ENCODE results near the gene TBK1.
A peak's percentile ranks its signal among the peaks of the same experiment; 100 is the strongest.

Gene TBK1

GRCh38 chr12:64419696-64420095 is 32.2 kb upstream of the TBK1 start:
- H3K4me1 ChIP-seq (ENCODE audit: control insufficient read depth, insufficient read depth, low read length, poor library complexity, severe bottlenecking): no peaks in the 10 kb centered on the region
- peaks cover 93% of the 10 kb centered on the region for H3K36me3 ChIP-seq (ENCODE audit: control insufficient read depth, insufficient read depth, low read length)
- no CpG with 5 or more reads among the region's 3 CpGs for WGBS, 2 experiments (ENCODE audit: insufficient coverage in 2 of 2)

GRCh38 chr12:64427988-64428387 is 23.9 kb upstream of the TBK1 start:
- no peaks in the 10 kb centered on the region for H3K4me1 ChIP-seq (ENCODE audit: control insufficient read depth, insufficient read depth, low read length, poor library complexity, severe bottlenecking)
- H3K36me3 ChIP-seq (ENCODE audit: control insufficient read depth, insufficient read depth, low read length): peaks cover 95% of the 10 kb centered on the region
- no peak overlapping the region for H3K27ac ChIP-seq (ENCODE audit: low read depth, low read length, severe bottlenecking)
- WGBS, 2 experiments (ENCODE audit: insufficient coverage in 2 of 2): no CpG with 5 or more reads among the region's 1 CpG
- H3K4me3 ChIP-seq (ENCODE audit: extremely low read depth, insufficient read depth, low read length, poor library complexity, severe bottlenecking): no peak overlapping the region
- no peaks in the 10 kb centered on the region for H3K9me3 ChIP-seq (ENCODE audit: control insufficient read depth, low read length)

More at GRCh38 chr12:64419696-64420095, 32.2 kb upstream of the TBK1 start:
- no peak overlapping the region for H3K4me3 ChIP-seq (ENCODE audit: extremely low read depth, insufficient read depth, low read length, poor library complexity, severe bottlenecking)
- no peak overlapping the region for H3K27ac ChIP-seq (ENCODE audit: low read depth, low read length, severe bottlenecking)
- no peaks in the 10 kb centered on the region for H3K9me3 ChIP-seq (ENCODE audit: control insufficient read depth, low read length)

- Histone ChIP-seq H3K4me3 (ENCODE audit: extremely low read depth, insufficient read depth, low read length, poor library complexity, severe bottlenecking) (no peak overlapping the region), H3K9me3 (ENCODE audit: control insufficient read depth, low read length) (no peaks in the 10 kb centered on the region), H3K36me3 (ENCODE audit: control insufficient read depth, insufficient read depth, low read length) (peaks cover 96% of the 10 kb centered on the region), H3K27ac (ENCODE audit: low read depth, low read length, severe bottlenecking) (no peak overlapping the region), H3K4me1 (ENCODE audit: control insufficient read depth, insufficient read depth, low read length, poor library complexity, severe bottlenecking) (no peaks in the 10 kb centered on the region)
- WGBS, 2 experiments (ENCODE audit: insufficient coverage in 2 of 2): 92 to 100% methylated on average over 2 of the region's 4 CpGs
Observed at GRCh38 chr12:64428956-64429355, 23.0 kb upstream of the TBK1 start.

DNA sequence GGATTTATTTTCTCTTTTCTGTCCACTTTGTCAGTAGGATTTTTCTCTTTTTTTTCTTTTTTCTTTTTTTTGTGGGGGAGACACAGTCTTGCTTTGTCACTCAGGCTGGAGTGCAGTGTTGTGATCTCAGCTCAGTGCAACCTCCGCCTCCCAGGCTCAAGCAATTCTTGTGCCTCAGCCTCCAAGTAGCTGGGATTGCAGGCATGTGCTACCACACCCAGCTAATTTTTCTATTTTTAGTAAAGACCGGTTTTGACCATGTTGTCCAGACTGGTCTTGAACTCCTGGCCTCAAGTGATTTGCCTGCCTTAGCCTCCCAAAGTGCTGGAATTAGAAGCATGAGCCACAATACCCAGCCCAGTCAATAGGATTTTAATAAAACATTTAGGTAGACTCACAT is 21.0 kb upstream of the TBK1 start:
- H3K36me3 ChIP-seq (ENCODE audit: control insufficient read depth, insufficient read depth, low read length): peaks cover 96% of the 10 kb centered on the region
- no peaks in the 10 kb centered on the region for H3K9me3 ChIP-seq (ENCODE audit: control insufficient read depth, low read length)
- no peaks in the 10 kb centered on the region for H3K4me1 ChIP-seq (ENCODE audit: control insufficient read depth, insufficient read depth, low read length, poor library complexity, severe bottlenecking)
- 86 to 100% methylated on average over 2 of the region's 2 CpGs for WGBS, 2 experiments (ENCODE audit: insufficient coverage in 2 of 2)
- no peak overlapping the region for H3K27ac ChIP-seq (ENCODE audit: low read depth, low read length, severe bottlenecking)
- H3K4me3 ChIP-seq (ENCODE audit: extremely low read depth, insufficient read depth, low read length, poor library complexity, severe bottlenecking): no peak overlapping the region

DNA sequence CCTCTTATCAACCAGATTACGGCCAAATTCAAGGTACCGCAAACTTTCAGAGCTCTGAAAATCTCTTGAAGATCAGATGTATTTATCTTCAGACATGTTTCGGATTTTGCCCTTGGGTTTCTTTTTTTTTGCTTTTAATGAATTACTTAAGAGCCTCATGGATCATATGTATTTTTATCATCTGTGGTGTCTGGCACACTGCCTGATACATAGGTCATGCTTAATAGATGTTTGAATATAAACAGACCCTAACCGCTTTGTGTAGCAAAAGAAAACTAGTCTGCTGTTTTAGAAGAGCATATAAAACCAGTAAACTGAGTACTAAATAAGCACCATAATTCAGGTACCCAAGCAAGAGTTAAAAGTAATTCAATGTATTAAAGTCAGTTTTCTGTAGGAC is 20.1 kb upstream of the TBK1 start:
- no peak overlapping the region for H3K4me3 ChIP-seq (ENCODE audit: extremely low read depth, insufficient read depth, low read length, poor library complexity, severe bottlenecking)
- H3K9me3 ChIP-seq (ENCODE audit: control insufficient read depth, low read length): no peaks in the 10 kb centered on the region
- peaks cover 96% of the 10 kb centered on the region for H3K36me3 ChIP-seq (ENCODE audit: control insufficient read depth, insufficient read depth, low read length)
- H3K27ac ChIP-seq (ENCODE audit: low read depth, low read length, severe bottlenecking): no peak overlapping the region
- H3K4me1 ChIP-seq (ENCODE audit: control insufficient read depth, insufficient read depth, low read length, poor library complexity, severe bottlenecking): no peaks in the 10 kb centered on the region
- 94 to 96% methylated on average over 2 to 3 of the region's 4 CpGs for WGBS, 2 experiments (ENCODE audit: insufficient coverage in 2 of 2)

- Histone ChIP-seq H3K4me3 (ENCODE audit: extremely low read depth, insufficient read depth, low read length, poor library complexity, severe bottlenecking) (no peak overlapping the region), H3K4me1 (ENCODE audit: control insufficient read depth, insufficient read depth, low read length, poor library complexity, severe bottlenecking) (no peaks in the 10 kb centered on the region), H3K36me3 (ENCODE audit: control insufficient read depth, insufficient read depth, low read length) (peaks cover 97% of the 10 kb centered on the region), H3K27ac (ENCODE audit: low read depth, low read length, severe bottlenecking) (no peak overlapping the region), H3K9me3 (ENCODE audit: control insufficient read depth, low read length) (no peaks in the 10 kb centered on the region)
- WGBS, 2 experiments (ENCODE audit: insufficient coverage in 2 of 2): 88 to 100% methylated on average over 2 to 4 of the region's 5 CpGs
Observed at GRCh38 chr12:64433915-64434314, 18.0 kb upstream of the TBK1 start.

GRCh38 chr12:64440100-64440499 is 11.8 kb upstream of the TBK1 start:
- H3K9me3 ChIP-seq (ENCODE audit: control insufficient read depth, low read length): no peaks in the 10 kb centered on the region
- WGBS, 2 experiments (ENCODE audit: insufficient coverage in 2 of 2): no CpG with 5 or more reads among the region's 1 CpG
- peaks cover 95% of the 10 kb centered on the region for H3K36me3 ChIP-seq (ENCODE audit: control insufficient read depth, insufficient read depth, low read length)
- H3K4me3 ChIP-seq (ENCODE audit: extremely low read depth, insufficient read depth, low read length, poor library complexity, severe bottlenecking): no peak overlapping the region
- no peak overlapping the region for H3K27ac ChIP-seq (ENCODE audit: low read depth, low read length, severe bottlenecking)
- H3K4me1 ChIP-seq (ENCODE audit: control insufficient read depth, insufficient read depth, low read length, poor library complexity, severe bottlenecking): no peaks in the 10 kb centered on the region

- no peak overlapping the region for H3K27ac ChIP-seq (ENCODE audit: low read depth, low read length, severe bottlenecking)
- WGBS, 2 experiments (ENCODE audit: insufficient coverage in 2 of 2): no CpG with 5 or more reads among the region's 2 CpGs
- peaks cover 82% of the 10 kb centered on the region for H3K36me3 ChIP-seq (ENCODE audit: control insufficient read depth, insufficient read depth, low read length)
- H3K4me1 ChIP-seq (ENCODE audit: control insufficient read depth, insufficient read depth, low read length, poor library complexity, severe bottlenecking): peaks cover 5% of the 10 kb centered on the region
- no peak overlapping the region for H3K4me3 ChIP-seq (ENCODE audit: extremely low read depth, insufficient read depth, low read length, poor library complexity, severe bottlenecking)
- H3K9me3 ChIP-seq (ENCODE audit: control insufficient read depth, low read length): no peaks in the 10 kb centered on the region
Observed at GRCh38 chr12:64445490-64445889, 6.4 kb upstream of the TBK1 start.

DNA sequence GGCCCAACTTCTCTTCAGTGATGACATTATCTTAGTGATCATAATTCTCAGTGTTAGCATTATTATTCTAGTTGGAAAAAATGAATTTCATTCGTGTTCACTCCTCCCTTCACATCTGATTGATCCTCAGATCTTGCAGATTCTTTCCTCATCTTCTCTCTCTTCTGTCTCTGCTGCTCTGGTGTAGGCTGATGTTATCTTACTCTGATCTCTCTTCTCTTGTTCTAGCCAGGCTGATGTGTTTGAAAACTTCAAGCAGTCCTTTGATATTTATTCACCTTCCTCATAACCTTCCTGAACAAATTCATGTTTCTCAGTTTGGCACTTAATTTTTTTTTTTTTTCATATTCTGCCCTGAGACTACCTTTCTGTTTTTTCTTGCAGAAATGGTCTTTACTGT is 5.6 kb upstream of the TBK1 start:
- no peaks in the 10 kb centered on the region for H3K9me3 ChIP-seq (ENCODE audit: control insufficient read depth, low read length)
- H3K27ac ChIP-seq (ENCODE audit: low read depth, low read length, severe bottlenecking): no peak overlapping the region
- WGBS, 2 experiments (ENCODE audit: insufficient coverage in 2 of 2): no CpG with 5 or more reads among the region's 1 CpG
- peaks cover 8% of the 10 kb centered on the region for H3K4me1 ChIP-seq (ENCODE audit: control insufficient read depth, insufficient read depth, low read length, poor library complexity, severe bottlenecking)
- H3K4me3 ChIP-seq (ENCODE audit: extremely low read depth, insufficient read depth, low read length, poor library complexity, severe bottlenecking): no peak overlapping the region
- peaks cover 74% of the 10 kb centered on the region for H3K36me3 ChIP-seq (ENCODE audit: control insufficient read depth, insufficient read depth, low read length)

DNA sequence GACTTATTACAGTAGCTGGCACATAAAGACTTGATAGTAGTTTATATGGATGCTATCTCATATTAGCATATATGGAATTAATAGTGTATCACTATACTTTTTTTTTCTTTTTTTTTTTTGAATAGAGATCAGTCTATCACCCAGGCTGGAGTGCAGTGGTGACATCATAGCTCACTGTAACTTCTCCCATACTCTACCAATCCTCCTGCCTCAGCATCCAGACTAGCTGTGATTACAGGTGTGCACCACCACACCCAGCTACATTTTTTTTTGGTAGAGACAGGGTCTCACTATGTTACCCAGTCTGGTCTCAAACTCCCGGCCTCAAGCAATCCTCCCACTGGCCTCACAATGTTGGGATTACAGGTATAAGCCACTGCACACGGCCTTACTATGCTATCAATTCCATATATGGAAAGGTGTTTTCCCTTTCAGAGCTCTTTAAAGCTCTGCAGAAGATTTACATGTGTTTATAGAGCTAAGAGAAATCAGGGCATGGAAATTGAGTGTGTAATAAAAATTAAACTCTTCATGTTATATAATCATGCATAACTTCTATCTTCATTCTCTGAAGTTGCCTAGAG is 1.8 kb upstream of the TBK1 start:
- no peak overlapping the region for H3K4me3 ChIP-seq (ENCODE audit: extremely low read depth, insufficient read depth, low read length, poor library complexity, severe bottlenecking)
- H3K9me3 ChIP-seq (ENCODE audit: control insufficient read depth, low read length): no peaks in the 10 kb centered on the region
- WGBS, 2 experiments (ENCODE audit: insufficient coverage in 2 of 2): 75 to 80% methylated on average over 1 of the region's 2 CpGs
- no peak overlapping the region for H3K27ac ChIP-seq (ENCODE audit: low read depth, low read length, severe bottlenecking)
- peaks cover 8% of the 10 kb centered on the region for H3K4me1 ChIP-seq (ENCODE audit: control insufficient read depth, insufficient read depth, low read length, poor library complexity, severe bottlenecking)
- H3K36me3 ChIP-seq (ENCODE audit: control insufficient read depth, insufficient read depth, low read length): peaks cover 45% of the 10 kb centered on the region

DNA sequence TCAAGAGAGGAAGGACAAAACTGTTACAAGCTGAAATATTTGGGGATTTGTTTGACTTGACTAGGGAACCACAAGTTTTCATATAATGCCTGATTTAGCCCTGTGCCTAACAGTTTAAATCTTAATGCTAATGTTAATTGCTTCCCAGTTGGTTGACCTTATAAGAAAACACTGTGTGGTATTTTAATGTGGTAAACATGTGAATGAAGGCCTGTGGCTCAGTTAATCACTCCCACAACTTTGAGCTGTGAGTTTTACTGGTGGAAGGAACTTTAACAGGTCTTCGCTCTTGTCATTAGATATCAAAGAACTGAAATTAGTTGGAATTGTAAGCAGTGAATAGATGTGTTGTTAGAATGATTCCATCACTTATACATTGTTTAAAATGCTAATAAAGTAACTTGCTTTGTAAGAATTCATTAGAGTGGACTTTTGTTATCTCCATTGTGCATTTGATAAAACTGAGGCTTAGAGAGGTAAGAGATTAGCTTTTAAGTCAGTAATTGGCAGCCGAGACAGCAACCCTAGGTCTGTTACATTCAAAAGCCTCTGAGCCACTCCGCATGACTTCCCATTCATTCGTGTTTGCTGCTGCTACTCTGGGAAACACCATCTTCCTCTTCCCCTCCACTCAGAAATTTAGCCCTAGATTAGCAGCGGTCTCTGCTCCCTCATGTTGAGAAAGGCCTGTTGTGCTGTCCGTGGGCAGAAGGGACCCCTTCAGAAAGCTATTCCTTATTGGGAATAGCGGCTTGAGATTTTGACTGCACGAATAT is 1.0 kb upstream of the TBK1 start:
- Histone ChIP-seq H3K4me3 (ENCODE audit: extremely low read depth, insufficient read depth, low read length, poor library complexity, severe bottlenecking) (peak overlapping the region; percentile 94), H3K36me3 (ENCODE audit: control insufficient read depth, insufficient read depth, low read length) (peaks cover 44% of the 10 kb centered on the region), H3K9me3 (ENCODE audit: control insufficient read depth, low read length) (no peaks in the 10 kb centered on the region), H3K27ac (ENCODE audit: low read depth, low read length, severe bottlenecking) (peak overlapping the region; percentile 86), H3K4me1 (ENCODE audit: control insufficient read depth, insufficient read depth, low read length, poor library complexity, severe bottlenecking) (peaks cover 8% of the 10 kb centered on the region)
- 0 to 7% methylated on average over 3 to 7 of the region's 8 CpGs for WGBS, 2 experiments (ENCODE audit: insufficient coverage in 2 of 2)
